PFSK-1 (cell line): ENCODE results near the gene ZNF8.

Experiments used
- FOXP2 ChIP-seq: optimal IDR thresholded peaks from 2 replicates; pipeline ENCODE3; 2011; ENCODE audit warnings: borderline replicate concordance, control low read depth, inconsistent platforms; ENCODE audit not compliant: insufficient read depth; ENCODE audit errors: extremely low read length, extremely low read depth
- POLR2AphosphoS5 ChIP-seq: IDR thresholded peaks from 2 replicates; pipeline ENCODE4 v1.6.1; 2012; ENCODE audit warnings: low read depth, mild to moderate bottlenecking, control low read depth, low read length, moderate library complexity
- REST ChIP-seq, 2 experiments: IDR thresholded peaks; 2 replicates each; pipeline versions ENCODE4 v1.6.1 to v1.8.0; 2011 to 2012; ENCODE audit warnings: low read depth in 2 of 2, low read length in 2 of 2, control low read depth in 1 of 2, inconsistent platforms in 1 of 2, mild to moderate bottlenecking in 1 of 2, moderate library complexity in 1 of 2; ENCODE audit not compliant: insufficient read depth in 1 of 2
- SIN3A ChIP-seq: IDR thresholded peaks from 2 replicates; pipeline ENCODE4 v1.6.1; 2012; ENCODE audit warnings: mild to moderate bottlenecking, low read length, moderate library complexity, borderline replicate concordance; ENCODE audit not compliant: insufficient read depth
- TAF1 ChIP-seq: IDR thresholded peaks from 2 replicates; pipeline ENCODE4 v1.6.1; 2012; ENCODE audit warnings: low read length, control low read depth, borderline replicate concordance; ENCODE audit not compliant: insufficient read depth

The ZNF8 gene

GRCh38 chr19:58305065-58305931, 26.5 kb downstream of the ZNF8 start, which contains the start of gene ERVK3-1:
TSS of gene ERVK3-1 (plus strand) at chr19:58305377. CDS start at chr19:58312169, 6,792 bp downstream.
- TF ChIP-seq TAF1 = peak; percentile 91
- TF ChIP-seq REST (IDR thresholded peaks at IDR 0.05; ENCODE audit: insufficient read depth in 1 of 2, low read depth in 2 of 2, low read length in 2 of 2) = peak in 1 of 2 experiments; percentile 48; a peak in 1 of 4 replicates
- 0 out of 2 replicates have a peak, but pooled peaks have one; percentile 56 for TF ChIP-seq SIN3A
- TF ChIP-seq FOXP2 = peak; percentile 92
- TF ChIP-seq POLR2AphosphoS5 = peak; percentile 94

GRCh38 chr19:58305932-58306323, 27.2 kb downstream of the ZNF8 start:
- no peak for TF ChIP-seq REST (IDR thresholded peaks at IDR 0.05; ENCODE audit: insufficient read depth in 1 of 2, low read depth in 2 of 2, low read length in 2 of 2)
- TF ChIP-seq FOXP2 = no peak
- TF ChIP-seq TAF1 = no peak
- TF ChIP-seq POLR2AphosphoS5 = no peak

- TF ChIP-seq TAF1 (no peak), REST (IDR thresholded peaks at IDR 0.05; ENCODE audit: insufficient read depth in 1 of 2, low read depth in 2 of 2, low read length in 2 of 2) (no peak), POLR2AphosphoS5 (no peak), FOXP2 (no peak), SIN3A (no peak)
These were observed 29.0 kb downstream of the ZNF8 start for GRCh38 chr19:58307736-58308135.

GRCh38 chr19:58311345-58311865, 32.6 kb downstream of the ZNF8 start:
- TF ChIP-seq REST (IDR thresholded peaks at IDR 0.05; ENCODE audit: insufficient read depth in 1 of 2, low read depth in 2 of 2, low read length in 2 of 2) = no peak
- no peak for TF ChIP-seq FOXP2
- TF ChIP-seq TAF1 = no peak
- TF ChIP-seq SIN3A = no peak

- TF ChIP-seq REST (IDR thresholded peaks at IDR 0.05; ENCODE audit: insufficient read depth in 1 of 2, low read depth in 2 of 2, low read length in 2 of 2) (no peak), FOXP2 (no peak), SIN3A (no peak), TAF1 (no peak), POLR2AphosphoS5 (no peak)
These were observed 36.8 kb downstream of the ZNF8 start for GRCh38 chr19:58315580-58315979.
